IPS-15b (cell line): Measurements from ENCODE around the gene SPG7.

ENCODE experiments used
- H3K27me3 ChIP-seq: one replicate; pipeline ENCODE4 v1.6.1; 2013; ENCODE audit warnings: low read length; ENCODE audit not compliant: control insufficient read depth, insufficient read depth
- H3K36me3 ChIP-seq: one replicate; pipeline ENCODE4 v1.6.1; 2013; ENCODE audit warnings: low read length; ENCODE audit not compliant: control insufficient read depth, insufficient read depth
- H3K4me1 ChIP-seq: one replicate; pipeline ENCODE4 v1.6.1; 2013; ENCODE audit warnings: mild to moderate bottlenecking, low read length; ENCODE audit not compliant: control insufficient read depth, insufficient read depth
- H3K4me3 ChIP-seq: one replicate; pipeline ENCODE4 v1.5.1; 2013; ENCODE audit warnings: low read depth, low read length
- H3K9ac ChIP-seq: one replicate; pipeline ENCODE4 v1.6.1; 2013; ENCODE audit warnings: low read depth, mild to moderate bottlenecking, low read length
- H3K9me3 ChIP-seq: one replicate; pipeline ENCODE4 v1.6.1; 2013; ENCODE audit warnings: mild to moderate bottlenecking, low read length; ENCODE audit not compliant: control insufficient read depth, insufficient read depth

SPG7 gene

DNA sequence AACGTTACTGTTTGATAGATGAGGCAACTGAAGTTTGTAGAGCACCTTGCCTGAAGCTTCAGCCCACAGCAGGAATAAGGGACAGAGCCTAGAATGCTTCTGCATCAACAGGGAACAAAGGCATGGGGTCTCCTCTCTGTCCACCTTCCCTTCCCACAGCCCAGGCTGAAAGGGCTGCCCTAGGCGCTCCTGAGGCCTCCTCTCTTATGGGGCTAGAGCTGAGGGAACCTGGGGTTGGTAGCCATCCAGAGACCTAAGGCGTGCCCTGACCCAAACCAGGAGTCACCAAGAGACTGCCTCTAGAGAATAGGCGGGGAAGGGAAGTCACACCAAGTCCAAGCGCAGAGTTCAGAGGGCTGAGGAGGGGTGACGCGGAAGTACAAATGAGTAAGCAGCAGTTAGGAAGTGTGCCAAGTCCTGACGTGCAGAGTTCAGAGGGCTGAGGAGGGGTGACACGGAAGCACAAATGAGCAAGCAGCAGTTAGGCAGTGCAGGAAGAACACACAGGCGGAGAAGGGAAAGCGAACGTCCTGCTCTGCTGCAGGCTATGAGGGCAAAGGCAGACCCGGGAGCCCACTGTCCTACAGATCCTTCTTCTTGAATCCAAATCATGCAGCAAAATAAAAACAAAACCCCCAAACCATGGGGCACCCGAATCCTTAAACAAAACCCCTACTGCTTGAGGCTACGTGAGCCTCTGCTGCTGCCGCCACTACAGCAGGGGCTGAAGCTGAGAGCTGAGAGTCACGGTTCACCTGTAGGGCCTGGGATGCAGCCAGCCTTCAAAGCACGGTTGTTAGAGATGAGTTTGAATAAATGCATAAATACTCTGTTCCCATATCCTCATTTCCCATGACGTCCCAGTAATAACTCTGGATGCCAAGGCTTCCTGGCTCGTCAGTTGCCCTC lies 2.7 kb upstream of the SPG7 start:
- H3K36me3 ChIP-seq: peaks cover 3% of the 10 kb centered on the region
- H3K9ac ChIP-seq: no peak overlapping the region
- no peaks in the 10 kb centered on the region for H3K9me3 ChIP-seq
- peaks cover 2% of the 10 kb centered on the region for H3K4me1 ChIP-seq
- peaks cover 9% of the 10 kb centered on the region for H3K27me3 ChIP-seq
- no peak overlapping the region for H3K4me3 ChIP-seq

DNA sequence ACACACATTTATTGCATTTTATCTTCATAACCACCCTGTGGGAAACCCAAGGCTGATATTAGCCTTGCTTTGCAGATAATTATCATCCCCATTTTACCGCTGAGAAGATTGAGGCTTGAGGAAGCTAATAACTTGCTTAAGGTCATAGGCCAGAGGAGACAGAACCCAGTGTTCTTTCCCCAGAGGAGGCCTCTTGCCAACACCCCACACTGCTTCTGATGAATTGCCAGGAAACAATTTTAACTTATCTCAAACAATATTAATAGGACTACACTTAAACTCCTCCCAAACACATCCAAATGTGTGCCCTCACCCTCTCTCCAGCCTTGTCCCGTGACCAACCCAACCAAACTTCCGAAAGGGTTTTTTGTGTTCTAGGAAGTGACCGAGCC lies 2.1 kb upstream of the SPG7 start:
- H3K4me3 ChIP-seq: no peak overlapping the region
- H3K36me3 ChIP-seq: peaks cover 9% of the 10 kb centered on the region
- no peaks in the 10 kb centered on the region for H3K9me3 ChIP-seq
- H3K27me3 ChIP-seq: peaks cover 9% of the 10 kb centered on the region
- H3K4me1 ChIP-seq: peaks cover 2% of the 10 kb centered on the region
- H3K9ac ChIP-seq: no peak overlapping the region

DNA sequence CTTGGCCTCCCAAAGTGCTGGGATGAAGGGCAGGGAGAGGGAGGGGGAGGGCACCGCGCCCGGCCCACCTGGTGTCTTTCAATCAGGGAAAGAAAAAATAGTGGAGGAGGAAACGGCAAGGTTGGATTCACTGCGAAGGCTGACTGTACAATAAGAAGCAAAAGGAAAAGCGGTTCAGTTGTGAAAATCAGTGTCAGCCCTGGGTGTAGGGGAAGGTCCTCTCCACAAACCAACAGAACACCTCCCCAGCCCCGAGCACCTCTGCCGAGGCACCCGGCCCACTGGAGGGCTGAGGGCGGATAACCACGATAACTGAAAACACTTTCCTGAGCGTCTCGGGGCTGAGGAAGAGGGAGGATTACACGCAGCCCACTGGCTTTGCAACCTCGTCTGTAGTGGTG lies 1.4 kb upstream of the SPG7 start:
- Histone ChIP-seq H3K4me3 (peak overlapping the region; percentile 81), H3K36me3 (peaks cover 15% of the 10 kb centered on the region), H3K9ac (peak overlapping the region; percentile 93), H3K9me3 (no peaks in the 10 kb centered on the region), H3K4me1 (peaks cover 2% of the 10 kb centered on the region), H3K27me3 (peaks cover 9% of the 10 kb centered on the region)

- Histone ChIP-seq H3K36me3 (peaks cover 15% of the 10 kb centered on the region), H3K9ac (peak overlapping the region; percentile 93), H3K9me3 (no peaks in the 10 kb centered on the region), H3K4me3 (peak overlapping the region; percentile 81), H3K27me3 (peaks cover 9% of the 10 kb centered on the region), H3K4me1 (peaks cover 2% of the 10 kb centered on the region)
Measured at GRCh38 chr16:89507214-89507833, 879 bp upstream of the SPG7 start.

DNA sequence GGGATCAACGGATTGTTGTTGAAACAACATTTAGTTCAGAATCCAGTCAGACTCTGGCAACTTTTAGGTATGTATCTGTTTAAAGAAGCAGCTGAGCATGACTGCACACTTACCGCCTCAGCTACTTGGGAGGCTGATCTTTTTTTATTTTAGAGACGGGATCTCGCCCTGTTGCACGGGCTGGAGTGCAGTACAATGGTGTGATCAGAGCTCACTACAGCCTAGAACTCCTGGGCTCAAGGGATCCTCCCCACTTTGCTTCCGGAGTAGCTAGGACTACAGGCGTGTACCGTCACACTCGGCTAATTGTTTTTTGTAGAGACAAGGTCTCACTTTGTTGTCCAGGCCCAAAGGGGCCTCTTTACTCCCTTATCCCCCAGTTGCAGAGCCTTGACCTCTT lies 2.3 kb downstream of the SPG7 start:
- peaks cover 9% of the 10 kb centered on the region for H3K27me3 ChIP-seq
- no peak overlapping the region for H3K4me3 ChIP-seq
- H3K9ac ChIP-seq: no peak overlapping the region
- H3K9me3 ChIP-seq: no peaks in the 10 kb centered on the region
- H3K36me3 ChIP-seq: peaks cover 26% of the 10 kb centered on the region
- H3K4me1 ChIP-seq: peaks cover 2% of the 10 kb centered on the region

DNA sequence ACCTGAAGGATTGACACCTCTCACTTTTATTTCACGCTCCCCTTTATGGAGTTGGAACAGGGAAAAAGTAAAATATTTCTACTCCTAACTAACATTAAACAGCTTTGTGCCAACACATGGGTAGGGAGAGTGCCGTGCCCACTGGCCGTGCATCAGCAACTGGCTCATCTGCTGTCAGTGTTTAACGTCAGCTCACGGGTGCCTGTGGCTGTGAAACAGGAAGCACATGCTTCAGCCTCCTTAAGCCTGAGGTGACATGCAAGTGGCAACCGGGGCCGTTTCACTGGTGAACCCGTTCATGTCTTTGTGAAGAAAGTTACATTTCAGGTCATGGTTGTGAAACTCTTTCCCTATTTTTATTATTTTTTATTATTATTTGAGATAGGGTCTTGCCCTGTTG lies 3.2 kb downstream of the SPG7 start:
- H3K36me3 ChIP-seq: peaks cover 34% of the 10 kb centered on the region
- peaks cover 6% of the 10 kb centered on the region for H3K27me3 ChIP-seq
- peaks cover 2% of the 10 kb centered on the region for H3K4me1 ChIP-seq
- no peaks in the 10 kb centered on the region for H3K9me3 ChIP-seq
- H3K4me3 ChIP-seq: no peak overlapping the region
- no peak overlapping the region for H3K9ac ChIP-seq

DNA sequence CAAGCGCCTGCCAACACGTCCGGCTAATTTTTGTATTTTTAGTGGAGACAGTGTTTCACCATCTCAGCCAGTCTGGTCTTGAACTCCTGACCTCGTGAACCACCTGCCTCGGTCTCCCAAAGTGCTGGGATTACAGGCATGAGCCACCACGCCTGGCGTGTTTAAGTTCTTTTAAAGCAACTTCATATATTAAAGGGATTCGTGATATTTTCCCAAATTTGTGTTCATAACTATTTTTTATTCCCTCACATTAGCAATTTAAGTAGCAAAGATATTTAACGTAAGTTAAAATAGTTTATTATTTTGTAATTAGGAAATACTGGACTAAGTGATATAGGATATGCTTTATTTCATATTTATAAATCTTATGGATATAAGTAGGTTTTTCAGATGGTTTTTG lies 4.2 kb downstream of the SPG7 start:
- Histone ChIP-seq H3K4me1 (no peaks in the 10 kb centered on the region), H3K9ac (no peak overlapping the region), H3K36me3 (peaks cover 40% of the 10 kb centered on the region), H3K9me3 (no peaks in the 10 kb centered on the region), H3K27me3 (no peaks in the 10 kb centered on the region), H3K4me3 (no peak overlapping the region)

GRCh38 chr16:89517128-89517527 lies 8.9 kb downstream of the SPG7 start:
- no peaks in the 10 kb centered on the region for H3K9me3 ChIP-seq
- H3K9ac ChIP-seq: no peak overlapping the region
- no peak overlapping the region for H3K4me3 ChIP-seq
- H3K27me3 ChIP-seq: no peaks in the 10 kb centered on the region
- peaks cover 47% of the 10 kb centered on the region for H3K36me3 ChIP-seq
- H3K4me1 ChIP-seq: no peaks in the 10 kb centered on the region

DNA sequence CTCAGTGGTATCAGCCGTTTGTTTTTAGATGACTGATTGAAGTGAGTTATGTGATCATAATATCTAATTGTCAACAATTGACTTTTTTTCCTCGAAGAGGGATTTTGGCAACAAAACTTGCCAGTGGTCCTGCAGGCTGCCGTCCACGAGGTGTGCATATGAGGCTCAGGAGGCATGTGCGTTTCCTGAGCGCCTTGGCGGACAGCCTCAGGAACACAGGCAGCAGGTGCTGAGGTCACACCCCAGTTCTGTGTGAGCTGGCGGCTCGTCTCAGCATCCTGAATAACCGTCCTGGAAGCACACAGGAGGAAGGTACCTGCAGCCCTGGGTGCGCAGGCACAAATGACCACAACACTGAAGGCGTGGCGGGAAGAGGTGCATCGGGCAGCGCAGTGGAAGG lies 11.7 kb downstream of the SPG7 start:
- no peaks in the 10 kb centered on the region for H3K27me3 ChIP-seq
- H3K36me3 ChIP-seq: peaks cover 57% of the 10 kb centered on the region
- H3K9me3 ChIP-seq: no peaks in the 10 kb centered on the region
- no peak overlapping the region for H3K4me3 ChIP-seq
- H3K4me1 ChIP-seq: no peaks in the 10 kb centered on the region
- no peak overlapping the region for H3K9ac ChIP-seq

DNA sequence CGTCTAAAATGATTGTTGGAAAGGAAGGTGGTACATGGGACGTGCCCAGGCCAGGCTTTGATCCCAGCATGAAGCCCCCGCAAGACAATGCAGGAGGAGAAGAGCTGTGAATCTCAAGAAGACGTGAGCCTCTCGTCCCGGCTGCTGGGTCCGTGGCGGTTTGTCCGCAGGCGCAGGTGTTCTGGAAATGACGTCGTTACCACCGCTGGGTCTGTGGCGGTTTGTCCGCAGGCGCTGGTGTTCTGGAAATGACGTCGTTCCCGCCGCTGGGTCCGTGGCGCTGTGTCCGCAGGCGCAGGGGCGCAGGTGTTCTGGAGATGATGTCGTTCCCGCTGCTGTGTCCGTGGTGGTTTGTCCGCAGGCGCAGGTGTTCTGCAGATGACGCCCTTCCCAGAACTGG lies 14.1 kb downstream of the SPG7 start:
- no peak overlapping the region for H3K9ac ChIP-seq
- H3K36me3 ChIP-seq: peaks cover 64% of the 10 kb centered on the region
- no peak overlapping the region for H3K4me3 ChIP-seq
- no peaks in the 10 kb centered on the region for H3K4me1 ChIP-seq
- no peaks in the 10 kb centered on the region for H3K27me3 ChIP-seq
- H3K9me3 ChIP-seq: no peaks in the 10 kb centered on the region

DNA sequence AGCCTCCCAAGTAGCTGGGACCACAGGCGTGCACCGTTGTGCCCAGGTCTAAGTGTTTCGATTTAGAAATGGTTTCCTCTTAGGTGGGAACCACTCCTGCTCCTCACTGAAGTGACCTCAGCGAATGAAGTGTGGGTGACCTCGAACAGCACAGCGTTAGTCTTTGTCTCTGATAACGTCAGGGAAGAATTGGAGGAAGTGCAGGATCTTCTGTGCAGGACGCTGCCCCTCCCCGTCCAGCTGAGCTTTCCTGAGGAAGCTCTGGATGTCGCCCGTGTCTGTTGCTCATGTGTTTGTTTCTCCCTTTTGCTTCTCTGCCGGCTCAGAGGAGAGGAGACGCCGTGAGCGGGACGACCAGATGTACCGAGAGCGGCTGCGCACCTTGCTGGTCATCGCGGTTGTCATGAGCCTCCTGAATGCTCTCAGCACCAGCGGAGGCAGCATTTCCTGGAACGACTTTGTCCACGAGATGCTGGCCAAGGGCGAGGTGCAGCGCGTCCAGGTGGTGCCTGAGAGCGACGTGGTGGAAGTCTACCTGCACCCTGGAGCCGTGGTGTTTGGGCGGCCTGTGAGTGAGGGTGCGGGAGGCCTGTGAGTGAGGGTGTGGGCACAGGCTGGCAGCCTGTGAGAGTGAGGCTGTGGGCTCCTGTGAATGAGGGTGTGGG lies 15.6 kb downstream of the SPG7 start:
- Histone ChIP-seq H3K9ac (no peak overlapping the region), H3K9me3 (no peaks in the 10 kb centered on the region), H3K4me1 (no peaks in the 10 kb centered on the region), H3K36me3 (peaks cover 61% of the 10 kb centered on the region), H3K4me3 (no peak overlapping the region), H3K27me3 (no peaks in the 10 kb centered on the region)
